Stimulated activated CD8-positive, alpha-beta memory T cell treated with anti-CD3 and anti-CD28 coated beads, Interleukin-12 subunit alpha, Interleukin-12 subunit beta, amount 100 ng/mL, for 24 hours (primary cell): ENCODE results near the gene ACKR3.

Source experiments
- DNase-seq: peaks from one replicate; pipeline ENCODE4 v3.0.0-alpha.2; 2020; ENCODE audit errors: extremely low read depth

The ACKR3 gene

GRCh38 chr2:236549165-236549564 lies 20.5 kb upstream of the ACKR3 start:
- DNase-seq = no peak

GRCh38 chr2:236550290-236550689 lies 19.3 kb upstream of the ACKR3 start:
- no peak for DNase-seq

GRCh38 chr2:236550701-236551465 lies 18.7 kb upstream of the ACKR3 start:
- DNase-seq = no peak

GRCh38 chr2:236551471-236552211 lies 18.0 kb upstream of the ACKR3 start:
- DNase-seq = no peak

GRCh38 chr2:236552212-236552542 lies 17.4 kb upstream of the ACKR3 start:
- DNase-seq = no peak

- DNase-seq = no peak
Measured at GRCh38 chr2:236552581-236553363, 16.9 kb upstream of the ACKR3 start.

GRCh38 chr2:236553522-236553921 lies 16.1 kb upstream of the ACKR3 start:
- DNase-seq = no peak

- no peak for DNase-seq
Measured at GRCh38 chr2:236554629-236555282, 14.9 kb upstream of the ACKR3 start.

- no peak for DNase-seq
Measured at GRCh38 chr2:236555481-236555880, 14.1 kb upstream of the ACKR3 start.

GRCh38 chr2:236557306-236558030 lies 12.2 kb upstream of the ACKR3 start:
- DNase-seq = no peak

GRCh38 chr2:236558036-236558435 lies 11.6 kb upstream of the ACKR3 start:
- DNase-seq = no peak

GRCh38 chr2:236558993-236559978 lies 10.3 kb upstream of the ACKR3 start:
- no peak for DNase-seq

GRCh38 chr2:236561874-236562273 lies 7.8 kb upstream of the ACKR3 start:
- DNase-seq = no peak

- DNase-seq = no peak
Measured at GRCh38 chr2:236562434-236562833, 7.2 kb upstream of the ACKR3 start.

GRCh38 chr2:236563953-236564352 lies 5.7 kb upstream of the ACKR3 start:
- DNase-seq = no peak

GRCh38 chr2:236565212-236565611 lies 4.4 kb upstream of the ACKR3 start:
- DNase-seq = no peak

GRCh38 chr2:236565879-236566402 lies 3.7 kb upstream of the ACKR3 start:
- DNase-seq = no peak

- DNase-seq = no peak
Measured at GRCh38 chr2:236566596-236566995, 3.0 kb upstream of the ACKR3 start.

- DNase-seq = no peak
Measured at GRCh38 chr2:236568068-236568921, 1.3 kb upstream of the ACKR3 start.
